HepG2 (cell line): ENCODE measurements around the gene DGAT2. TPM values are rescaled to one million over a fixed set of nuclear protein-coding genes. Genes with fewer than 3 reads are reported as not detected.

Experiments
- ATAC-seq: fragments of 200-7000 bp; cut with Tn5 transposase; 3 replicates; pipeline ENCODE4 v1.9.1; 2020; ENCODE audit warnings: mild to moderate bottlenecking, moderate library complexity
- BruUV-seq: library from RNA; stranded (reverse); fragments of 400-500 nt; replicated peaks from 2 replicates; lab custom pipeline; 2021; lab: Mats Ljungman, UMichigan
- CTCF ChIA-PET: fragments of 300-600 bp; formaldehyde crosslinking; extraction: SDS; loops from one replicate; lab custom pipeline; 2021; ENCODE audit warnings: low total read pairs, inconsistent platforms, low intra/inter-chr PET ratio; lab: Yijun Ruan, JAX
- POLR2A ChIA-PET: fragments of 350-600 bp; sonication (Branson Sonifier 250); formaldehyde crosslinking; loops from one replicate; lab custom pipeline; 2020; ENCODE audit warnings: antibody characterized with exemption, inconsistent platforms; lab: Yijun Ruan, JAX
- DNase-seq: peaks from one replicate; pipeline ENCODE4 v3.0.0-alpha.2; 2015; ENCODE audit warnings: low spot score
- FAIRE-seq: peaks from 3 replicates; lab custom pipeline; 2011; peaks lifted over from hg19 to GRCh38; lab: Jason Lieb, UNC
- H2AFZ ChIP-seq: one replicate; pipeline ENCODE4 v1.6.1; 2011; ENCODE audit warnings: low read length, inconsistent platforms
- H3K27ac ChIP-seq: fragments of 300-600 bp; 3 replicates; pipeline ENCODE4 v1.8.0; 2011; ENCODE audit warnings: mixed run types, mild to moderate bottlenecking, mixed read lengths, low read length, inconsistent platforms; ENCODE audit not compliant: insufficient read depth; ENCODE audit errors: extremely low read length
- H3K27me3 ChIP-seq, 2 experiments: fragments of 200-600 bp in 1 of 2; 2 replicates in 1 of 2; 3 replicates in 1 of 2; pipeline versions ENCODE4 v1.6.0 to v1.8.0; 2011; ENCODE audit warnings: low read length in 2 of 2, mild to moderate bottlenecking in 2 of 2, moderate library complexity in 2 of 2, inconsistent platforms in 1 of 2; ENCODE audit not compliant: insufficient read depth in 2 of 2, control insufficient read depth in 1 of 2
- H3K36me3 ChIP-seq, 2 experiments: fragments of 200-600 bp in 1 of 2; replicated peaks in 1 of 2; 2 replicates in 1 of 2; 3 replicates in 1 of 2; pipeline versions ENCODE4 v1.5.1 to v1.8.0; 2011; ENCODE audit warnings: low read length in 2 of 2, inconsistent platforms in 1 of 2; ENCODE audit not compliant: insufficient read depth in 2 of 2, control insufficient read depth in 1 of 2
- H3K4me1 ChIP-seq: 2 replicates; pipeline ENCODE4 v1.5.1; 2012; ENCODE audit warnings: low read length, inconsistent platforms; ENCODE audit not compliant: insufficient read depth
- H3K4me2 ChIP-seq: 2 replicates; pipeline ENCODE4 v1.6.0; 2011; ENCODE audit warnings: low read depth, low read length, inconsistent platforms
- H3K4me3 ChIP-seq, 3 experiments: fragments of 200-600 bp in 1 of 3; sonication (generic), shearing (Covaris generic) in 1 of 3; replicated peaks in 1 of 3; 2 replicates each; pipeline ENCODE4 v1.5.1; 2011 to 2016; ENCODE audit warnings: low read length in 3 of 3, inconsistent platforms in 2 of 3, low read depth in 2 of 3, mild to moderate bottlenecking in 2 of 3, control low read depth in 1 of 3, mixed read lengths in 1 of 3; ENCODE audit not compliant: insufficient read depth in 1 of 3
- H3K79me2 ChIP-seq: one replicate; pipeline ENCODE4 v1.6.1; 2011; ENCODE audit warnings: low read length, inconsistent platforms; ENCODE audit not compliant: insufficient read depth
- H3K9ac ChIP-seq: 2 replicates; pipeline ENCODE4 v1.6.0; 2011; ENCODE audit warnings: mild to moderate bottlenecking, low read depth, low read length, inconsistent platforms; ENCODE audit not compliant: insufficient read depth
- H3K9me3 ChIP-seq: 2 replicates; pipeline ENCODE4 v1.5.1; 2012; ENCODE audit warnings: mild to moderate bottlenecking, low read length
- H4K20me1 ChIP-seq: 2 replicates; pipeline ENCODE4 v1.6.0; 2011; ENCODE audit warnings: inconsistent platforms, mild to moderate bottlenecking, low read length, moderate library complexity; ENCODE audit not compliant: insufficient read depth
- ADNP ChIP-seq: sonication (generic); formaldehyde crosslinking; IDR thresholded peaks from 2 replicates; pipeline ENCODE4 v1.4.0; 2020; ENCODE audit warnings: missing genetic modification reagents
- AFF4 ChIP-seq: sonication (generic); formaldehyde crosslinking; IDR thresholded peaks from 2 replicates; pipeline ENCODE4 v1.4.0; 2020; ENCODE audit warnings: missing genetic modification reagents
- CC2D1A ChIP-seq: sonication (generic); formaldehyde crosslinking; IDR thresholded peaks from 2 replicates; pipeline ENCODE4 v1.8.1; 2023; ENCODE audit warnings: mild to moderate bottlenecking, missing genetic modification reagents
- HDAC1 ChIP-seq: sonication (generic); formaldehyde crosslinking; IDR thresholded peaks from 2 replicates; pipeline ENCODE4 v1.5.1; 2020; ENCODE audit warnings: mild to moderate bottlenecking, missing genetic modification reagents
- HMGA1 ChIP-seq: sonication (generic); formaldehyde crosslinking; conservative IDR thresholded peaks from 2 replicates; pipeline ENCODE4 v1.4.0; 2020; ENCODE audit warnings: missing genetic modification reagents
- HMGXB4 ChIP-seq, 2 experiments: sonication (generic) in 1 of 2; formaldehyde crosslinking in 1 of 2; IDR thresholded peaks; 2 replicates each; pipeline versions ENCODE4 v1.4.0 to v1.6.1; 2018 to 2020; ENCODE audit warnings: missing genetic modification reagents in 2 of 2, borderline replicate concordance in 1 of 2, low read depth in 1 of 2, mild to moderate bottlenecking in 1 of 2, missing biosample characterization in 1 of 2
- MAF1 ChIP-seq: sonication (generic); formaldehyde crosslinking; IDR thresholded peaks from 2 replicates; pipeline ENCODE4 v1.5.0; 2020; ENCODE audit warnings: missing genetic modification reagents, borderline replicate concordance
- MAFF ChIP-seq: IDR thresholded peaks from 2 replicates; pipeline ENCODE4 v1.6.1; 2011; ENCODE audit warnings: low read depth, low read length, improper control_type of control experiment
- MAFK ChIP-seq, 2 experiments: IDR thresholded peaks in 1 of 2; conservative IDR thresholded peaks in 1 of 2; 2 replicates each; pipeline ENCODE4 v1.6.1; 2011; ENCODE audit warnings: improper control_type of control experiment in 2 of 2, low read length in 2 of 2
- NCOR1 ChIP-seq: fragments of 200-600 bp; sonication (generic); IDR thresholded peaks from 2 replicates; pipeline ENCODE4 v1.7.0; 2017; ENCODE audit warnings: antibody characterized with exemption, low read length, borderline replicate concordance
- PHF8 ChIP-seq: sonication (generic); formaldehyde crosslinking; IDR thresholded peaks from 2 replicates; pipeline ENCODE4 v1.5.0; 2020; ENCODE audit warnings: missing genetic modification reagents
- SYNCRIP ChIP-seq: fragments of 200-400 bp; formaldehyde crosslinking; IDR thresholded peaks from 2 replicates; pipeline ENCODE4 v1.6.1; 2018; ENCODE audit warnings: mild to moderate bottlenecking, low read depth, low read length; ENCODE audit not compliant: insufficient read depth
- ZNF18 ChIP-seq: sonication (generic); formaldehyde crosslinking; IDR thresholded peaks from 2 replicates; pipeline ENCODE4 v1.8.0; 2022; ENCODE audit warnings: mild to moderate bottlenecking, missing genetic modification reagents; ENCODE audit not compliant: insufficient replicate concordance
- ZNF232 ChIP-seq: sonication (generic); formaldehyde crosslinking; IDR thresholded peaks from 2 replicates; pipeline ENCODE4 v1.4.0; 2020; ENCODE audit warnings: missing genetic modification reagents, borderline replicate concordance
- ZNF556 ChIP-seq: sonication (generic); formaldehyde crosslinking; IDR thresholded peaks from 2 replicates; pipeline ENCODE4 v1.4.0; 2020; ENCODE audit warnings: mild to moderate bottlenecking, missing genetic modification reagents, borderline replicate concordance
- ZNF703 ChIP-seq: sonication (generic); formaldehyde crosslinking; IDR thresholded peaks from 2 replicates; pipeline ENCODE4 v1.5.1; 2020; ENCODE audit warnings: missing genetic modification reagents, mild to moderate bottlenecking, moderate library complexity, borderline replicate concordance
- ZSCAN22 ChIP-seq: sonication (generic); formaldehyde crosslinking; IDR thresholded peaks from 2 replicates; pipeline ENCODE4 v1.4.0; 2020; ENCODE audit warnings: mild to moderate bottlenecking, missing genetic modification reagents
- ZSCAN9 ChIP-seq: IDR thresholded peaks from 2 replicates; pipeline ENCODE4 v1.6.1; 2016; ENCODE audit warnings: borderline replicate concordance
- WGBS: methylation state at CpG from one replicate; pipeline ENCODE4 v1.1.6; 2017; ENCODE audit warnings: low lambda C conversion rate; 5-methylcytosine and 5-hydroxymethylcytosine counted together
- in situ Hi-C: cut with HindIII; loops from 2 replicates; pipeline ENCODE4 v1.10.0; 2017; ENCODE audit warnings: low pct_unique_long_range_greater_than_20kb; ENCODE audit not compliant: extremely low pct_ligation_motif_present
- intact Hi-C: fragments of 100-400 bp; cut with micrococcal nuclease; formaldehyde crosslinking; loops from one replicate; pipeline ENCODE4 v1.10.0; 2022; ENCODE audit not compliant: unreplicated experiment
- polyA plus RNA-seq, 8 experiments: library from polyadenylated mRNA; depleted of rRNA in 3 of 8; stranded (reverse) in 7 of 8; unstranded in 1 of 8; fragments of >200 nt; fragmentation: Illumina TruSeq in 4 of 8; extraction: Trizol in 4 of 8; gene quantifications; 2 replicates each; pipeline versions ENCODE4 v1.2.1 to v1.2.3, GENCODE V29; 2011 to 2016; ENCODE audit warnings: low read depth in 4 of 8, missing spikeins in 1 of 8, mixed read lengths in 1 of 8; ENCODE audit not compliant: insufficient read depth in 1 of 8
- total RNA-seq, 5 experiments: library from RNA; depleted of rRNA; stranded (reverse); fragments of >200 nt; fragmentation: Illumina TruSeq; extraction: Trizol; gene quantifications; 2 replicates each; pipeline ENCODE4 v1.2.3, GENCODE V29; 2016; ENCODE audit warnings: low read depth in 1 of 5

DGAT2 gene
- total and polyA plus RNA-seq, 2 of the 13 experiments (the other 11 are each of a cell fraction or from before 2014, with no cell fraction given): 39.0 to 65.6 TPM

DNA sequence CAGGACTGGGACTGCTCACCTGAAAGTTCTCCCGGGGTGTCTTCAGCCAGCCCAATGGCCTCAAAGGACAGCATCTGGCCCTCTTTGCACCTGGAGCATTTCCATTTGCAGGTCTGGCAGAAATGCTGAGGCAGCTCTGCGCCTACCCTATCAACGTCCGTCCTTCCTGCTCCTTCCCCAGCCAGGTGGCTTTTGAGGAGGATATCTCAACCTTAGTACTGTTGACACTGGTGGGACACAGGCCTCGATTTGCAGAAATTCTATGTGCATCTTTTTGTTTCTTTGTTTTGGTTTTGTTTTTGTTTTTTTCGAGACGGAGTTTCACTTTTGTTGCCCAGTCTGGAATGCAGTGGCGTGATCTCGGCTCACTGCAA, 45.9 kb upstream of the DGAT2 start:
- intact Hi-C loops (loop anchor here (1.0 kb wide), 2 partner anchors 46 to 145 kb away; partner anchors contain the start of gene DGAT2), in situ Hi-C loops (no loop called here)
- DNase-seq (no peak), FAIRE-seq (no peak), ATAC-seq (no peak)
- H3K9ac ChIP-seq: peak overlapping the region; percentile 70
- H3K4me1 ChIP-seq: peaks cover 75% of the 10 kb centered on the region
- no peaks in the 10 kb centered on the region for H3K9me3 ChIP-seq
- H3K27me3 ChIP-seq: no peaks in the 10 kb centered on the region
- H2AFZ ChIP-seq: no peak overlapping the region
- peaks cover 9% of the 10 kb centered on the region for H3K79me2 ChIP-seq
- peak overlapping the region; percentile 81 for H3K27ac ChIP-seq
- ChIA-PET CTCF (interaction anchor here (2.4 to 2.5 kb wide), 2 partner anchors 45 to 145 kb away, joined by 12 to 19 read pairs; partner anchors contain the start of gene DGAT2), POLR2A (interaction anchor here (1.0 to 5.6 kb wide), 8 partner anchors 12 to 70 kb away, joined by 3 to 69 read pairs (median 10); partner anchors contain the start of gene DGAT2)
- peaks cover 2 to 4% of the 10 kb centered on the region in 2 experiments; a peak in 2 of 5 replicates for H3K36me3 ChIP-seq
- WGBS: 86% methylated on average over 6 of the region's 9 CpGs
- H4K20me1 ChIP-seq: no peaks in the 10 kb centered on the region
- peak overlapping the region; percentile 97 for H3K4me2 ChIP-seq
- no TSS peak for BruUV-seq
- peak overlapping the region; percentile 2 to 71 (median 54) for H3K4me3 ChIP-seq
- TF ChIP-seq MAFK (conservative IDR thresholded peaks at IDR 0.05 in 1 of 2, IDR thresholded peaks at IDR 0.05 in 1 of 2; ENCODE audit: low read length in 2 of 2): peak in 1 of 2 experiments; percentile 27; a peak in 1 of 4 replicates
- TF ChIP-seq CC2D1A (CRISPR knock-in tag): no peak
- peak; percentile 26; the same call in 1 of the 2 replicates for TF ChIP-seq MAFF
- TF ChIP-seq ZNF703 (CRISPR knock-in tag): 0 out of 2 replicates have a peak, but pooled peaks have one; percentile 60
- TF ChIP-seq HMGXB4 (CRISPR knock-in tag; IDR thresholded peaks at IDR 0.05; ENCODE audit: borderline replicate concordance in 1 of 2, low read depth in 1 of 2): peak in 1 of 2 experiments; percentile 13; a peak in 1 of 4 replicates
- TF ChIP-seq PHF8 (CRISPR knock-in tag): no peak
- TF ChIP-seq HDAC1 (CRISPR knock-in tag): no peak
- TF ChIP-seq ZNF556: no peak
- no peak for TF ChIP-seq ZNF232 (CRISPR knock-in tag)
- TF ChIP-seq ADNP: no peak
- no peak for TF ChIP-seq AFF4
- TF ChIP-seq MAF1: no peak
- no peak for TF ChIP-seq SYNCRIP
- TF ChIP-seq ZSCAN22 (CRISPR knock-in tag): peak; percentile 32; the same call in 1 of the 2 replicates
- peak; percentile 73 for TF ChIP-seq ZNF18 (CRISPR knock-in tag)
- TF ChIP-seq ZSCAN9 (CRISPR knock-in tag): no peak
- TF ChIP-seq HMGA1 (CRISPR knock-in tag): no peak
- no peak for TF ChIP-seq NCOR1
